HG03565 (cell line): ENCODE measurements around the gene SDK2.
A peak's percentile ranks its signal among the peaks of the same experiment; 100 is the strongest.
"Not testable (repeated sequence)": the region's sequence is repeated elsewhere in the genome, so short reads cannot be mapped to it uniquely, and the experiment has no call there.

ENCODE experiments used
- ATAC-seq: cut with Tn5 transposase; IDR thresholded peaks from one replicate; pipeline ENCODE4 v1.9.1; 2021; ENCODE audit warnings: mild to moderate bottlenecking, moderate library complexity; ENCODE audit not compliant: unreplicated experiment

SDK2 gene

GRCh38 chr17:73337330-73337710, 306.9 kb downstream of the SDK2 start:
- ATAC-seq: no peak

- ATAC-seq: no peak
Observed at GRCh38 chr17:73336408-73337329, 307.6 kb downstream of the SDK2 start.

DNA sequence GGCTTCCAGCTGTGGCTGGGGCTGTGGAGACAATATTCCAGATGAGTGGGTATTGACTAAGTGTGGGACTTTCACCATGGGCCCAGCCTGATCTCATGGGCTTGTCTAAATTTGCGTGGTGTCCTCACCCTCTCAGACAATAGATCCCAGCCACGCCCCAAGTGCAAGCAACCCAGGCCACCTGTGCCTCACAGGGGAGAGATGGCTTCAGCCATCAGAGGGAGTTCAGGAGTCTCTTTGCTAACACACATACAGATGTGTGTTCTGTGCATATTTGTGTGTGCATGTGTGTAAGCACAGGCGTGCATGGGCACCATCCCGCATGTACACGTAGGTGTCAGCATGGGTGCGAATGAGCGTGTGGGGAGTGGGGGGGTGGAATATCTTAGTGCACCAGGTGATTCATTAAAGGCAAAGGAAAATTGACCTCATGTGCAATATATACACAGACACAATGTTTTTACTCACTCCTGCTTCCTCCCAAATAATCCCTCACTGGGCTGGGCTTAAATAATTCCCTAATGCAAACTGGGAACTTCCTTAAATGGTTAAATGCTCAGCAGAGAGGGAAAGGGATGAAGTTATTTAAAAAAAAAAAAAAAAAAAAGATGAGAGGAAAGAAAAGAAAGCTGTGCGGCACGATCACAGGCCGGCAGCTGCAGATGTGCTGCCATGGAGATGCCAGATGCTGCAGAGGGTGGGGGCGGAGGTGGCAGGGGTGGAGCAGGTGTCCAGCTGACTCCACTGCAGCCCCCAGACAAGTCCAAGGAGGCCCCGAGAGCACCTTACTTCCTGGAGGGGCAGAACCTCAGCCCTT, 308.4 kb downstream of the SDK2 start:
- ATAC-seq: no peak

DNA sequence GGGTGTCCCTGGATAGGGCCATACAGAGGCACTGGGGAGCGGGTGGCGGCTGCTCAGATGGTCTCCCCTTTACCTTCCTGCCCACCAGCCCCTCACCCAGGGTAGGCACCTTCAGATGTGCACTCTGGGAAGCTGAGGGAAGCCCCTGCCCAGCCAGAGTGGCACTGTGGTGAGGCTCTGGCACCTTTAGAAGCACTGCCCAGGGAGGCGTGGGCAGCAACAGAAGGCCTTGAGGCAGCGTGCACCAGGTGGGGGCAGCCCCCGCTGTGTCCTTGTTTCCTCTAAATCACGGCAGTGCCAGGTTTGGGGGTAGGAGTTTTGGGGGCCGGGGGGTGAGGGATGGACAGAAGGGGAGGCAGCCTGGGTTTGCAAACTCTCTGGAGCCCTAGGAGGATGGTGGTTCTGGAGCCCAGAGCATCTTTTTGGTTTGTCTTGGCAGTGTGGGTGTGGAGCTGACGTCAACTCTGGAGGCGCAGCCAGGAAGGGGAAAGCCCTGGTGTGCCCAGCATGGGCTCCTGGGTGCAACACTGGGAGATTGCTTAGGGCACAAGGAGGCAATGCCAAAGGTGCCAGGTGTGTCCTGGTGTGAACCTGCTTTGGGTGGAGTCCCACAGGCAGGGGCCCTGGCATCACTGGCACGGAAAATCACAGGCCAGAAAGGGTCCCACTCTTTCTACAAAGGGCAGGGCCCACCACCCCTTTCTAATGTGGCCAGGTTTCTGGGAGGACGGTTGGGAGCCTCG, 309.3 kb downstream of the SDK2 start:
- ATAC-seq: no peak

DNA sequence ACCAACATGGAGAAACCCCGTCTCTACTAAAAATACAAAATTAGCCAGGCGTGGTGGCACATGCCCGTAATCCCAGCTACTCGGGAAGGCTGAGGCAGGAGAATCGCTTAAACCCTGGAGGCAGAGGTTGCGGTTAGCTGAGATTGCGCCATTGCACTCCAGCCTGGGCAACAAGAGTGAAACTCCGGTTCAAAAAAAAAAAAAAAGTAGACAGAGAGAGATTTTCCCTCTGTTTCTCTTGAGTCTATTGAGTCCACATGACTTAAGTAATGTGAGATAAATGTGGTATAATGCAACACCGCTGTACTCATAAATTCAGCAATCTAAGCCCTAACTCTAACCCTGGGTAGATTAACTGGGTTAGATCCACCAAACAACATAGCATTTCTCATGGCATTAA, 310.8 kb downstream of the SDK2 start:
- ATAC-seq: not testable (repeated sequence)

DNA sequence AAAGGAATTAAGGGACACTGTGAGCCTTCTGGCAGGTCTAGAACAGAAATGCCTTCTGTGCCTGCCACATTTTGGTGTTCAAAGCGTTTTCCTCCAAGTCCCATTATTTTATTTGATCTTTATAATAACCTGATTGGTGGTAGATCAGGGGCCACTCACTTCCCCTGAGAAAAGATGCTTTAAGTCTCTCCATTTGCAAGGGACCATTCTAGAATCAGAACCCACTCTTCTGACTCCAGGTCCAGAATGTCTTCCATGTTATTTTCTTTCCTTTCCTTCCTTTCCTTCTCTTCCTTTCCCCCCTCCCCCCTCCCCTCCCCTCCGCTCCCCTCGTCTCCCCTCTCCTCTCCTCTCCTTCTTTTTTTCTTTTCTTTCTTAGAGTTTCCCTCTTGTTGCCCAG, 313.2 kb downstream of the SDK2 start:
- no peak for ATAC-seq

DNA sequence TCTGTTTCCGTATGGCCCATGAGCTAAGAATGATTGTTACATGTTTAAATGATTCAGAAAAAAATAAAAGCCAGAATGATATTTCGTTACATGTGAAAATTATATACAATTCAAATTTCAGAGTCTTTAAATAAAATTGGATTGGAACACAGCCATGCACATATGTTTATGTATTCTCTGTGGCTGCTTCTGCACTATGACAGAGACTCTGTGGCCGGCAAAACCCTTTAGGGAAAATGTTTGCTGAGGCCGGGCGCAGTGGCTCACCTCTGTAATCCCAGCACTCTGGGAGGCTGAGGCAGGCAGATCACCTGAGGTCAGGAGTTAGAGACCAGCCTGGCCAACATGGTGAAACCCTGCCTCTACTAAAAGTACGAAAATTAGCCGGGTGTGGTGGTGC, 316.6 kb downstream of the SDK2 start:
- no peak for ATAC-seq

DNA sequence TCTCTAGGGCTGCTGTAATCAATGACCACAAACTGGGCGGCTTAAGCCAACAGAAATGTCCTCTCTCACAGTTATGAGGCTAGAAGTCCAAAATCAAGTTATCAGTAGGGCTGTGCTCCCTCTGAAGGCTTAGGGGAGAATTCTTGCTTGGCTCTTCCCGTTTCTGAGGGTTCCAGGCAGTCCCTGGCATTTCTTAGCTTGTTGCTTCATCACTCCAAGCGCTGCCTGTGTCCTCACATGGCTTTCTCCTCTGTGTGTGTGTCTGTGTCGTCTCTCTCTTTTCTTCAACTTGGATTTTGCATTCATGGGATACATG, 318.8 kb downstream of the SDK2 start:
- ATAC-seq: no peak

DNA sequence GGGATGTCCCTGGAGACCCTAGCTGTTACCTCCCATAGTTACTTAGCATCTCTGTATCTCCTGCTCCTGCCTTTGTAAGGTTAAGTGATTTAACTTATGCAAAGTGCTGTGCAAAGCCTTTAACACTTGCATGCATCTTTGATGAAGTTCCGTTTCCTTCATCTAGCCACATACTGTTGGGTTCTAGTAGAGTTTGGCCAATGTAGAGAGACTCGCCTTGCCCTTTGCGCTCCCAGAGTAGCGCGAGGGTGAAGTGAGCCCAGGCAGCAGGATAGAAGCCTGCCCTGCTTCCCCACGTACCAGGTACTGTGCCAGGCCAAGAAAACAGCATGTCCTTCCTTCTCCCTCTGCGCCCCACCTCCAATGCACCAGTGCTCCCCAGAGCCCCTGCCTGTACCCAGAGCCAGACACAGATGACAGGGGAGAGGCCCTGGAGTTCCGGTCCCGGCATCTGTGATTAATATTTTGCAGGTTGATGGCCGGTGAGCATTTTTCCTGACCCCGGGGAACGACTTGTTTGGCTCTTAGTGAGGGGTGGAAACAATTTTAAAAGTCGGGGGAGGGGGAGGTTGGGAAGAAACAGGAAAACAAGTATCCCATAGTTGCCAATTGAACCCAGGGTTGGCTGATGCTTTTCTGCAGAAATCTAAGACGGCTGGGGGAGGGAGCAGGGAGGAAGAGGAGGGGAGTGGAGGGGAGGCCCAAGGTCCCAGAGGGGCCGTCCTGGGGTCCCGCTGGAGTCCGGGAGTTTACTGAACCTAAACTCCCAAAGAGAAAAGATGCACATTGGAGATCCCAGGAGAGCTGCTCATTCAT, 319.3 kb downstream of the SDK2 start:
- no peak for ATAC-seq

DNA sequence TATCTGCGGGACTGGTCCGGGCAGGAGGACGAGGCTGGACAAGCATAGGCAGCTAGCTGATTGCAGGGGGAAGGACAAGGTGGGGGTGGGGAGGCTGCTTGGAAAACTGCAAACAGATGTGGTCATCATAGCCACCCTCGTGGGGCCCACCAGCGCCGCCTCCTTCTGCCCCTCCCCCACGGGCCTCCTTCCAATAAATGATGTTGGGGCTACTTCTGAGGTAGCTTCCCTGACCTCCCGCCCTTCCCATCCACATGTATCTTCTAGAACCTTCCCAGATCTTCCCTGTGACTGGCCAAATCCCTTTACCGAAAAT, 320.1 kb downstream of the SDK2 start:
- ATAC-seq: no peak

GRCh38 chr17:73323409-73324159, 320.7 kb downstream of the SDK2 start:
- no peak for ATAC-seq

GRCh38 chr17:73320601-73321264, 323.5 kb downstream of the SDK2 start:
- ATAC-seq: no peak

- ATAC-seq: no peak
Observed at GRCh38 chr17:73319766-73320165, 324.5 kb downstream of the SDK2 start.

GRCh38 chr17:73318836-73319235, 325.4 kb downstream of the SDK2 start:
- no peak for ATAC-seq

GRCh38 chr17:73318427-73318813, 325.8 kb downstream of the SDK2 start:
- no peak for ATAC-seq

DNA sequence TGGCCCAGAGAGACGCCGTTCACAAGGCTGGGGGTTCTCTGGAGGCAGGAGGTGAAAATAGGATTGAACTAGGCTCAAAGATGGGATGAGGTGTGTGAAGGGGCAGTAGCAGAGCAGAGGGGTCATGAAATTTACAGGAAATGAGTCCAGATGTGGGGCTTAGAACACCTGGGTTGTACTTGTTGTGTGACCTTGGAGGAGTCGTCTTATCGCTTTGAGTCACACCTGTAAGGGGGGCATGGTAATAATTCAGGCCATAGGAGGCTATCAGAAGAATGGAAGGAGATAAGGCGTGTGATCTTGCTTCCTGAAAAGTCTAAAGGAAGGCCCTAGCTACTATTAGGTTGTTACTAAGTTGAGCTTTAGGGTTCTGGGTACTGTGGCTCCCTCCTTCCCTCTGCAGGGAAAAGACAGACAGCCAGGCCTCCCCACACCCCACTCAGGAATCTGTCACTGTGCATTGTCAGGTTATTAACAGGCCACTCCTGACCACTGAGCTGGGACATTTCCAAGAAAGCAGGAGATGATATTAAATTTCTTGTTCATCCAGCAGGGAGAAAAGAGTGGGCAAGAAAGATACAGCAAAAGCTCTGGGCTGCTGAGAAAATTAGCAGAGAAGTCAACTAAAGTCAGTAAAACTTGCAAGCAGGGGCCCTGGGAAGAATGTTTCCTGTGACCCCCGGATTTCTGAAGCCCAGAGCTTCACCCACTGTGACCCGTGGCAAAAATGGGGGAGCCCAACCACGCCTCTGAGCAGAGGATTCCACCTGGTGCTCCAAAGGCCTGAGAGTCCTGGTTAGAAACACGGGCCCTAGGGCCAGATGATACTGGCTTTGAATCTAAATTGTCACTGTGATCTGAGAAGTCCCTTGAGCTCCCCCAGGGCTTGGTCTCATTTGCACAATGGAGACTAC, 326.5 kb downstream of the SDK2 start:
- ATAC-seq: no peak

- ATAC-seq: peak; percentile 68
Observed at GRCh38 chr17:73316919-73317505, 327.2 kb downstream of the SDK2 start.

DNA sequence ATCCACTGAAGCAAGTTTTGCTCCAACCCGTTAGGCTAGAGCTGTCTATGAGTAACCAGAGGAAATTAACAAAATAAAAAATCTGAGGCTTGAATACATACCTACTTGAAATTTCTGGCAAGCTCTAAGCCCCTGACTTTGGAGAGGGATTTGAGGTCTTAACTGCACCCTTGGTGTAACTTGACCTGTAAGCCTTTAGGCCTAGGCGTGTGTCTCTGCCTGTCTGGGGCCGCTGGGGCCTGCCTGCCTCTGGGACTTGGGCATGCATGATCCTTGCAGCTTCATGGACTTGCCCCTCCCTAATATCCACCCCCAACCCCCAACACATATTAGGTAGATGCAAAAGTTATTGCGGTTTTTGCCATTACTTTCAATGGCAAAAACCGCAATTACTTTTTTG, 328.8 kb downstream of the SDK2 start:
- no peak for ATAC-seq
